ENCODE data around the gene GNPAT.

The GNPAT gene

DNA sequence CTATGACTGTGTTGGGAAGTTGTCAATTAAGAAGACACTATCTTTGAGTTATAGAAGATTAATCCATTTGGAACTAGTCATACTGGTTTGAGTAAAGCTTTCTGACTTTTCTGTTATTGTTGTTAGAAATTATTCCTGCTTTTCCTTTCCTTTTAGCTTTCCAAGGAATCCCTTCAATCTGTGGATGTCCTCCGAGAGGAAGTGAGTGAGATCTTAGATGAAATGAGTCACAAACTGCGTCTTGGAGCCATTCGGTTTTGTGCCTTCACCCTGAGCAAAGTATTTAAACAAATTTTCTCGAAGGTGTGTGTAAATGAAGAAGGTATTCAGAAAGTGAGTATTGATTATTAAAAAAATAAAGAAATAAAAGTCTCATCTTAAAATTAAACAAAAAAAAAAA, 19.3 kb downstream of the GNPAT start:
- H3K27me3 ChIP-seq (replicated peaks; ENCODE audit: control insufficient read depth, insufficient read depth, low read length), result no peaks in the 10 kb centered on the region
- H3K4me3 ChIP-seq (replicated peaks; ENCODE audit: low read depth, low read length), result no peak overlapping the region
- peaks cover 11% of the 10 kb centered on the region for H3K36me3 ChIP-seq (ENCODE audit: control insufficient read depth, insufficient read depth, low read length)
- TF ChIP-seq, protein P1, sequence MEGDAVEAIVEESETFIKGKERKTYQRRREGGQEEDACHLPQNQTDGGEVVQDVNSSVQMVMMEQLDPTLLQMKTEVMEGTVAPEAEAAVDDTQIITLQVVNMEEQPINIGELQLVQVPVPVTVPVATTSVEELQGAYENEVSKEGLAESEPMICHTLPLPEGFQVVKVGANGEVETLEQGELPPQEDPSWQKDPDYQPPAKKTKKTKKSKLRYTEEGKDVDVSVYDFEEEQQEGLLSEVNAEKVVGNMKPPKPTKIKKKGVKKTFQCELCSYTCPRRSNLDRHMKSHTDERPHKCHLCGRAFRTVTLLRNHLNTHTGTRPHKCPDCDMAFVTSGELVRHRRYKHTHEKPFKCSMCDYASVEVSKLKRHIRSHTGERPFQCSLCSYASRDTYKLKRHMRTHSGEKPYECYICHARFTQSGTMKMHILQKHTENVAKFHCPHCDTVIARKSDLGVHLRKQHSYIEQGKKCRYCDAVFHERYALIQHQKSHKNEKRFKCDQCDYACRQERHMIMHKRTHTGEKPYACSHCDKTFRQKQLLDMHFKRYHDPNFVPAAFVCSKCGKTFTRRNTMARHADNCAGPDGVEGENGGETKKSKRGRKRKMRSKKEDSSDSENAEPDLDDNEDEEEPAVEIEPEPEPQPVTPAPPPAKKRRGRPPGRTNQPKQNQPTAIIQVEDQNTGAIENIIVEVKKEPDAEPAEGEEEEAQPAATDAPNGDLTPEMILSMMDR (IDR thresholded peaks at IDR 0.05; ENCODE audit: insufficient read depth, low read length, poor library complexity, severe bottlenecking), result no peak
- no peak for DNase-seq (ENCODE audit: extremely low read depth, insufficient read length)

DNA sequence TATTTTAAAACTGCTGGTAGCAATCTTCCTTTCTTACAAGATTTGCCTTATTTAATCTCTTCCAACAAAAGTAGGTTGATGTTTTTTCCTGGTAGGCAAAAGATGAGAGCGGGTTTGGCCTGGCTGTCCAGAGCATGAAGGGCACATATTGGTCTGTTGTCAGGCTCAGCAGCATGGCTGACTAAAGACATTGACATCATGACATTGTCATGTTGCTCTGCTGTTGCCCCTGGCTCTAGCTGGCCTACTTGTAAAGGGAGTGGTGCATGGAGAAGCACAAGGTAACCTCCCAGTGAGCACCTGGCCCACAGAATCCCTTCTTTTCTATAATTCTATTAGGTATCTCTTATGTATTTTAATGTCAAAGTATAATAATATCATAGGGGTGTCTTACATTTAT, 23.6 kb downstream of the GNPAT start:
- H3K4me3 ChIP-seq (replicated peaks; ENCODE audit: low read depth, low read length), result no peak overlapping the region
- TF ChIP-seq, protein P1 (IDR thresholded peaks at IDR 0.05; ENCODE audit: insufficient read depth, low read length, poor library complexity, severe bottlenecking), result no peak
- peaks cover 5% of the 10 kb centered on the region for H3K36me3 ChIP-seq (ENCODE audit: control insufficient read depth, insufficient read depth, low read length)
- DNase-seq (ENCODE audit: extremely low read depth, insufficient read length), result no peak
- H3K27me3 ChIP-seq (replicated peaks; ENCODE audit: control insufficient read depth, insufficient read depth, low read length), result no peaks in the 10 kb centered on the region

DNA sequence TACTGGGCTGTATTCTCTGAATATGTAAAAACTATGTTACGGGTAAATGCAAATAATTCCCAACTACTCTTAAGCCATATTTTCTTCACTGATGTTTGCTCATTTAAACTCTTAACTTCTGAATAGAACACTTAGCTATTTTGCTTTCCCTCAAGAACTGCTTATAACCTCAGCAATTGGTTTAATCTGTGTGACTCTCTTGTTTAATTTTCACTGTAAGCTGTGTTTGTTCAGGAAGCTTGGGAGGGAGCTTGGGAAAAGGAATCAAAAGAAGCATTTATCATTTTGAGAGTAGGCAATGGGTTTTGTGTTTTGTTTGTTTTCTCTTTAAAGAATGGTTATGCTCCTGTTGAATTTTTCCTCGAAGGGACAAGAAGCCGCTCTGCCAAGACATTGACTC, 24.4 kb downstream of the GNPAT start:
- Histone ChIP-seq H3K4me3 (replicated peaks; ENCODE audit: low read depth, low read length) (no peak overlapping the region), H3K27me3 (replicated peaks; ENCODE audit: control insufficient read depth, insufficient read depth, low read length) (no peaks in the 10 kb centered on the region), H3K36me3 (ENCODE audit: control insufficient read depth, insufficient read depth, low read length) (peaks cover 4% of the 10 kb centered on the region)
- DNase-seq (ENCODE audit: extremely low read depth, insufficient read length), result no peak
- TF ChIP-seq, protein P1 (IDR thresholded peaks at IDR 0.05; ENCODE audit: insufficient read depth, low read length, poor library complexity, severe bottlenecking), result no peak

DNA sequence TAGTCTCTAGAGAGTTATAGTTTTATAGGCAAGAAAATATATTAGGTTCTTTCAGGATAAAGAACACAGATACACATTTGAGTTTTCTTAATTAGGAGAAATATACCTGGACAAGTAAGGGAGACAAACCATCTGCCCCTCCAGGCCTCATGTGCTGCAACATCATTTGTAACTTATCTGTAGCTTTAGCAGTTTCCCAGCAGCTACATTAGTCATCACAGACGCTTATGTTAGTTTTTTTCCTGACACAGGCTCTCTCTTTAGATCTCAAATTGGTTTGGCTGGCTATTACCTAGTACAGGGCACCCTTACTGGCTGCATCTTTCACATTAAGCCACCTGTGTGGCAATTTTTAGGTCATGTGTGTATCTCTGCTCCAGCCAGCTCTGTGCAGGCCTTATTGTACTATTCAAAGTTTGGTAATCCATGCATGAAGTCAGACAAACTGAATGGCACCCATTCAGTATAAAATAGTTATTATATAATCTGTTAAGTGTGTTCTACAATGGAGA, 25.9 kb downstream of the GNPAT start:
- no peak for DNase-seq (ENCODE audit: extremely low read depth, insufficient read length)
- TF ChIP-seq, protein P1 (IDR thresholded peaks at IDR 0.05; ENCODE audit: insufficient read depth, low read length, poor library complexity, severe bottlenecking), result no peak
- no peak overlapping the region for H3K4me3 ChIP-seq (replicated peaks; ENCODE audit: low read depth, low read length)
- H3K36me3 ChIP-seq (ENCODE audit: control insufficient read depth, insufficient read depth, low read length), result peaks cover 2% of the 10 kb centered on the region
- H3K27me3 ChIP-seq (replicated peaks; ENCODE audit: control insufficient read depth, insufficient read depth, low read length), result no peaks in the 10 kb centered on the region

DNA sequence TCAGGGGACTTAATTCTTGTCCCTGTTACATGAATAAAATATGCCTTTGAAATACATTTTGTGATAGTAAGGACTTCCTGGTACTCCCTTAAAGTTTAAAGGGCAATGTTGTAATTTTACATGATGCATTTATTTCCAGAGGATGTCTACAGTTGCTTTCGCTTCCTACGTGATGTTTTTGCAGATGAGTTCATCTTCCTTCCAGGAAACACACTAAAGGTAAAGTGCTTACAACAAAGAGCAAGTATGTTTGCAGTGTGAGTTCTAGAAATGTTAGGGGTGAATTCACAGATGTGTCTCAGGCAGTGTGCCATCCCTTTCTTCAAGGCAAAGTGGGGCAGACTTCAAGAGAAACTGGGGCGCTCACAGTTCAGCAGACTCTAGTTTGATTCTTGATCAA, 31.2 kb downstream of the GNPAT start:
- Histone ChIP-seq H3K27me3 (replicated peaks; ENCODE audit: control insufficient read depth, insufficient read depth, low read length) (no peaks in the 10 kb centered on the region), H3K36me3 (ENCODE audit: control insufficient read depth, insufficient read depth, low read length) (peaks cover 7% of the 10 kb centered on the region), H3K4me3 (replicated peaks; ENCODE audit: low read depth, low read length) (no peak overlapping the region)
- TF ChIP-seq, protein P1 (IDR thresholded peaks at IDR 0.05; ENCODE audit: insufficient read depth, low read length, poor library complexity, severe bottlenecking), result no peak
- no peak for DNase-seq (ENCODE audit: extremely low read depth, insufficient read length)

DNA sequence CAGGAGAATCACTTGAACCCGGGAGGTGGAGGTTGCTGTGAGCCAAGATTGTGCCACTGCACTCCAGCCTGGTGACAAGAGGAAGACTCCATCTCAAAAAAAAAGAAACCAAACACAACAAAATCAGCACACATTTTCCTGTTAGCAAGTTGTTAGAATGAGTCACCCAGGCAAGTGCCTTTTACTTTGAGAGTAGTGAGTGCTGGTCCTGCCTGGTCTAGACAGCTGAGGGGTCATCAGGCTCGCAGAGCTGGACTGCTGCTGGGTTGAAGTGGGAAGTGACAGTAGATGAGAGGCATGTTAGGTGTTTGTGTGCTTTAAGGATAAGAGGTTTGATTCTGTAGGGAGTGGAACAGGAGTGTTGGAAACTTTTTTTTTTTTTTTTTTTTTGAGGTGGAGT, 31.9 kb downstream of the GNPAT start:
- no peak for DNase-seq (ENCODE audit: extremely low read depth, insufficient read length)
- H3K36me3 ChIP-seq (ENCODE audit: control insufficient read depth, insufficient read depth, low read length), result peaks cover 8% of the 10 kb centered on the region
- H3K4me3 ChIP-seq (replicated peaks; ENCODE audit: low read depth, low read length), result no peak overlapping the region
- no peaks in the 10 kb centered on the region for H3K27me3 ChIP-seq (replicated peaks; ENCODE audit: control insufficient read depth, insufficient read depth, low read length)
- TF ChIP-seq, protein P1 (IDR thresholded peaks at IDR 0.05; ENCODE audit: insufficient read depth, low read length, poor library complexity, severe bottlenecking), result no peak
